ENCODE data around the gene RAPGEF6.
A peak's percentile ranks its signal among the peaks of the same experiment; 100 is the strongest.

RAPGEF6 gene

GRCh38 chr5:131536211-131536826, 98.7 kb downstream of the RAPGEF6 start (continued):
- TF ChIP-seq PRDM2 (tag by site-specific recombination; IDR thresholded peaks at IDR 0.05; ENCODE audit: borderline replicate concordance) (no peak), KLF16 (tag by site-specific recombination; IDR thresholded peaks at IDR 0.05) (no peak), ZNF510 (tag by site-specific recombination; IDR thresholded peaks at IDR 0.05; ENCODE audit: insufficient replicate concordance) (peak; percentile 5), PBX3 (CRISPR knock-in tag; IDR thresholded peaks at IDR 0.05) (no peak), GLI2 (tag by site-specific recombination; IDR thresholded peaks at IDR 0.05; ENCODE audit: borderline replicate concordance, low read depth) (no peak), MZF1 (tag by site-specific recombination; IDR thresholded peaks at IDR 0.05; ENCODE audit: borderline replicate concordance) (peak; percentile 40; the same call in 1 of the 2 replicates), ZNF629 (tag by site-specific recombination; IDR thresholded peaks at IDR 0.05) (peak; percentile 97), ZNF558 (tag by site-specific recombination; IDR thresholded peaks at IDR 0.05) (no peak), ZNF677 (tag by site-specific recombination; IDR thresholded peaks at IDR 0.05) (no peak), HOXA7 (CRISPR knock-in tag; IDR thresholded peaks at IDR 0.05; ENCODE audit: borderline replicate concordance) (no peak), OSR2 (tag by site-specific recombination; IDR thresholded peaks at IDR 0.05) (peak; percentile 38; the same call in 1 of the 2 replicates), ZBTB44 (tag by site-specific recombination; IDR thresholded peaks at IDR 0.05) (0 out of 2 replicates have a peak, but pooled peaks have one; percentile 49), YY2 (tag by site-specific recombination; IDR thresholded peaks at IDR 0.05) (no peak), ZNF175 (tag by site-specific recombination; IDR thresholded peaks at IDR 0.05) (no peak), ZNF341 (tag by site-specific recombination; IDR thresholded peaks at IDR 0.05; ENCODE audit: low read depth) (no peak), ZNF518A (tag by site-specific recombination; conservative IDR thresholded peaks at IDR 0.05; ENCODE audit: low read depth) (no peak), ZNF837 (tag by site-specific recombination; IDR thresholded peaks at IDR 0.05) (no peak), ZNF280D (tag by site-specific recombination; IDR thresholded peaks at IDR 0.05) (no peak), ZSCAN18 (tag by site-specific recombination; IDR thresholded peaks at IDR 0.05) (no peak)

Data from HEK293 (cell line).